Hematopoietic multipotent progenitor cell treated with erythropoietin and hydrocortisone succinate and interleukin-3 and kit ligand, for 6 days (in vitro differentiated cells): ENCODE measurements around the gene KCNK1.
A peak's percentile ranks its signal among the peaks of the same experiment; 100 is the strongest.
"Not testable (repeated sequence)": the region's sequence is repeated elsewhere in the genome, so short reads cannot be mapped to it uniquely, and the experiment has no call there.

ENCODE experiments used
- DNase-seq: peaks from one replicate; pipeline ENCODE4 v3.0.0-alpha.2; 2015

Gene KCNK1

GRCh38 chr1:233608988-233609387 is 4.9 kb upstream of the KCNK1 start:
- no peak for DNase-seq

GRCh38 chr1:233609926-233610325 is 4.0 kb upstream of the KCNK1 start:
- no peak for DNase-seq

GRCh38 chr1:233610628-233611027 is 3.3 kb upstream of the KCNK1 start:
- no peak for DNase-seq

- not testable (repeated sequence) for DNase-seq
Measured at GRCh38 chr1:233611363-233611762, 2.5 kb upstream of the KCNK1 start.

- peak; percentile 0 for DNase-seq
Measured at GRCh38 chr1:233614173-233614742, 352 bp downstream of the KCNK1 start.

GRCh38 chr1:233614743-233615521 is 1.0 kb downstream of the KCNK1 start:
- DNase-seq = no peak

GRCh38 chr1:233615571-233615970 is 1.7 kb downstream of the KCNK1 start:
- DNase-seq = no peak

GRCh38 chr1:233617025-233617424 is 3.1 kb downstream of the KCNK1 start:
- DNase-seq = no peak

GRCh38 chr1:233619414-233619813 is 5.5 kb downstream of the KCNK1 start:
- DNase-seq = not testable (repeated sequence)

GRCh38 chr1:233620065-233620464 is 6.2 kb downstream of the KCNK1 start:
- DNase-seq = no peak

GRCh38 chr1:233621923-233622322 is 8.0 kb downstream of the KCNK1 start:
- DNase-seq = no peak

- no peak for DNase-seq
Measured at GRCh38 chr1:233624289-233624688, 10.4 kb downstream of the KCNK1 start.

- no peak for DNase-seq
Measured at GRCh38 chr1:233625087-233625486, 11.2 kb downstream of the KCNK1 start.

- no peak for DNase-seq
Measured at GRCh38 chr1:233625510-233625981, 11.6 kb downstream of the KCNK1 start.

- no peak for DNase-seq
Measured at GRCh38 chr1:233627376-233627775, 13.5 kb downstream of the KCNK1 start.

- DNase-seq = no peak
Measured at GRCh38 chr1:233627823-233628222, 13.9 kb downstream of the KCNK1 start.

- no peak for DNase-seq
Measured at GRCh38 chr1:233629305-233629935, 15.5 kb downstream of the KCNK1 start.

- no peak for DNase-seq
Measured at GRCh38 chr1:233631810-233632405, 18.0 kb downstream of the KCNK1 start.

- DNase-seq = no peak
Measured at GRCh38 chr1:233632436-233632835, 18.5 kb downstream of the KCNK1 start.

GRCh38 chr1:233635765-233636502 is 22.0 kb downstream of the KCNK1 start:
- DNase-seq = no peak

- no peak for DNase-seq
Measured at GRCh38 chr1:233636503-233636877, 22.6 kb downstream of the KCNK1 start.

GRCh38 chr1:233638513-233638912 is 24.6 kb downstream of the KCNK1 start:
- DNase-seq = no peak

GRCh38 chr1:233639611-233640010 is 25.7 kb downstream of the KCNK1 start:
- no peak for DNase-seq
